Hepatocyte (in vitro differentiated cells): Measurements from ENCODE around the gene ENOX1.

Source experiments
- CTCF ChIP-seq: fragments of 200-600 bp; sonication (generic); IDR thresholded peaks from 2 replicates; pipeline ENCODE4 v1.5.1; 2016; ENCODE audit warnings: antibody characterized with exemption, mild to moderate bottlenecking; ENCODE audit not compliant: poor library complexity
- EZH2 ChIP-seq: fragments of 200-600 bp; sonication (generic); IDR thresholded peaks from 2 replicates; pipeline ENCODE4 v1.6.1; 2016; ENCODE audit warnings: antibody characterized with exemption, mild to moderate bottlenecking, borderline replicate concordance
- EZH2phosphoT487 ChIP-seq: fragments of 200-600 bp; sonication (generic); IDR thresholded peaks from one replicate; pipeline ENCODE4 v1.6.1; 2018; ENCODE audit warnings: antibody characterized with exemption, mild to moderate bottlenecking, low read depth, moderate library complexity; ENCODE audit not compliant: unreplicated experiment, severe bottlenecking

GRCh38 chr13:43573361-43573740, 213.4 kb downstream of the ENOX1 start:
- no peak for TF ChIP-seq CTCF
- TF ChIP-seq EZH2, result no peak
- no peak for TF ChIP-seq EZH2phosphoT487
